Kidney (tissue), 14 donors: ENCODE data around the gene SPACA5B. TPM values are rescaled to one million over a fixed set of nuclear protein-coding genes. Genes with fewer than 3 reads are reported as not detected.
"Not testable (repeated sequence)": the region's sequence is repeated elsewhere in the genome, so short reads cannot be mapped to it uniquely, and the experiment has no call there.

Source experiments
- DNase-seq, 5 donors: peaks; one replicate each; pipeline ENCODE4 v3.0.0-alpha.2; 2013 to 2020
- FAIRE-seq: peaks from 2 replicates; lab custom pipeline; 2012; peaks lifted over from hg19 to GRCh38; lab: Jason Lieb, UNC
- H3K27ac ChIP-seq, 2 donors: one replicate each; pipeline ENCODE4 v1.7.0; 2013; ENCODE audit warnings: low read depth in 2 of 2, low read length in 2 of 2, inconsistent platforms in 1 of 2
- H3K27me3 ChIP-seq: one replicate; pipeline ENCODE4 v1.7.1; 2013; ENCODE audit warnings: low read length, inconsistent platforms; ENCODE audit not compliant: control insufficient read depth, insufficient read depth
- H3K36me3 ChIP-seq, 3 donors: one replicate each; pipeline versions ENCODE4 v1.7.0 to v1.7.1; 2013; ENCODE audit warnings: low read length in 3 of 3, control low read depth in 1 of 3, inconsistent platforms in 1 of 3; ENCODE audit not compliant: insufficient read depth in 3 of 3, control insufficient read depth in 2 of 3
- H3K4me1 ChIP-seq, 3 donors: one replicate each; pipeline versions ENCODE4 v1.7.0 to v1.7.1; 2013; ENCODE audit warnings: low read length in 3 of 3, inconsistent platforms in 1 of 3, low read depth in 1 of 3; ENCODE audit not compliant: control insufficient read depth in 2 of 3, insufficient read depth in 2 of 3
- H3K4me3 ChIP-seq, 3 donors: one replicate each; pipeline versions ENCODE4 v1.7.0 to v1.8.1; 2013; ENCODE audit warnings: low read length in 3 of 3, control low read depth in 1 of 3, inconsistent platforms in 1 of 3
- H3K9ac ChIP-seq, 3 donors: one replicate each; pipeline versions ENCODE4 v1.7.0 to v1.7.1; 2013; ENCODE audit warnings: low read length in 3 of 3, control low read depth in 1 of 3, inconsistent platforms in 1 of 3
- H3K9me3 ChIP-seq, 3 donors: one replicate each; pipeline versions ENCODE4 v1.7.0 to v1.7.1; 2013; ENCODE audit warnings: low read length in 3 of 3, control low read depth in 1 of 3, inconsistent platforms in 1 of 3; ENCODE audit not compliant: control insufficient read depth in 2 of 3, insufficient read depth in 1 of 3
- CTCF ChIP-seq: IDR thresholded peaks from 3 replicates; pipeline ENCODE4 v1.5.1; 2012; ENCODE audit warnings: mild to moderate bottlenecking, moderate library complexity, borderline replicate concordance; ENCODE audit not compliant: insufficient read depth; ENCODE audit errors: extremely low read depth
- intact Hi-C: fragments of 100-400 bp; cut with DNase I; formaldehyde crosslinking; loops from one replicate; pipeline ENCODE4 v1.11.1; 2022
- polyA plus RNA-seq: library from polyadenylated mRNA; stranded (reverse); fragments of 350-450 nt; fragmentation: Illumina TruSeq; extraction: RNeasy Lipid Tissue Mini Kit (QIAGEN cat#74804); gene quantifications from one replicate; pipeline ENCODE4 v1.2.3, GENCODE V29; 2014; ENCODE audit warnings: low read depth, low replicate concordance; ENCODE audit not compliant: insufficient read depth
- total RNA-seq: library from RNA; stranded (reverse); fragmentation: NEBNext Ultra II Directional; extraction: Animal tissue kit (Norgen Biotek cat#: 25700); gene quantifications from one replicate; pipeline ENCODE4 v1.2.1, GENCODE V29; 2021
- donor health status: control.
- donor health status: control.
- donor health status: control.
- donor health status: control.
- donor health status: control.
- donor health status: DM: yes; HTN: yes; CAD: no.
- donor health status: Normal renal cell carcinoma (clear cell type).

SPACA5B gene
- total and polyA plus RNA-seq, 2 donors from 2014 or later: not detected

GRCh38 chrX:48153769-48154168, 23.3 kb downstream of the SPACA5B start:
- H3K36me3 ChIP-seq: no peaks in the 10 kb centered on the region
- no peak overlapping the region for H3K9ac ChIP-seq
- no peak overlapping the region for H3K27ac ChIP-seq
- no peak for FAIRE-seq
- no peak for DNase-seq
- TF ChIP-seq CTCF: no peak
- H3K9me3 ChIP-seq: no peaks in the 10 kb centered on the region
- H3K4me3 ChIP-seq: no peak overlapping the region
- H3K27me3 ChIP-seq: no peaks in the 10 kb centered on the region
- no peaks in the 10 kb centered on the region for H3K4me1 ChIP-seq
- intact Hi-C loops: no loop called here

- intact Hi-C loops: no loop called here
- FAIRE-seq (no peak), DNase-seq (no peak)
- Histone ChIP-seq H3K9me3 (no peaks in the 10 kb centered on the region), H3K27me3 (no peaks in the 10 kb centered on the region), H3K9ac (no peak overlapping the region), H3K4me3 (no peak overlapping the region), H3K27ac (no peak overlapping the region), H3K36me3 (no peaks in the 10 kb centered on the region), H3K4me1 (no peaks in the 10 kb centered on the region)
- no peak for TF ChIP-seq CTCF
These were observed 24.4 kb downstream of the SPACA5B start for GRCh38 chrX:48154796-48155195.

GRCh38 chrX:48156014-48156413, 25.6 kb downstream of the SPACA5B start:
- Histone ChIP-seq H3K27ac (no peak overlapping the region), H3K27me3 (no peaks in the 10 kb centered on the region), H3K9me3 (no peaks in the 10 kb centered on the region), H3K9ac (no peak overlapping the region), H3K4me3 (no peak overlapping the region), H3K36me3 (no peaks in the 10 kb centered on the region), H3K4me1 (no peaks in the 10 kb centered on the region)
- no peak for TF ChIP-seq CTCF
- FAIRE-seq (no peak), DNase-seq (no peak)
- intact Hi-C loops: no loop called here

- Histone ChIP-seq H3K4me1 (no peaks in the 10 kb centered on the region), H3K27me3 (no peaks in the 10 kb centered on the region), H3K27ac (no peak overlapping the region), H3K4me3 (no peak overlapping the region), H3K36me3 (no peaks in the 10 kb centered on the region), H3K9me3 (no peaks in the 10 kb centered on the region), H3K9ac (no peak overlapping the region)
- no peak for TF ChIP-seq CTCF
- DNase-seq: no peak
- FAIRE-seq: no peak
- intact Hi-C loops: no loop called here
These were observed 34.8 kb downstream of the SPACA5B start for GRCh38 chrX:48165241-48165640.

GRCh38 chrX:48166322-48166721, 35.9 kb downstream of the SPACA5B start:
- H3K9me3 ChIP-seq, intact Hi-C loops, H3K4me3 ChIP-seq, H3K9ac ChIP-seq, H3K4me1 ChIP-seq, FAIRE-seq, DNase-seq, H3K36me3 ChIP-seq, H3K27ac ChIP-seq, H3K27me3 ChIP-seq: not testable (repeated sequence)
